KG1 (cell line): ENCODE data around the gene KCNJ9.

Experiments
- DNase-seq: peaks from one replicate; lab custom pipeline; 2025; lab: John Stamatoyannopoulos, UW

KCNJ9 gene

GRCh38 chr1:160066829-160067745 is 14.3 kb upstream of the KCNJ9 start:
- DNase-seq, result no peak

GRCh38 chr1:160068225-160068624 is 13.1 kb upstream of the KCNJ9 start:
- no peak for DNase-seq

GRCh38 chr1:160069460-160070231 is 11.7 kb upstream of the KCNJ9 start, which contains the start of gene KCNJ10:
TSS of gene KCNJ10 (minus strand) at chr1:160070160. CDS start at chr1:160042532, 27,628 bp downstream.
- no peak for DNase-seq

- DNase-seq, result no peak
Observed at GRCh38 chr1:160070243-160071163, 10.8 kb upstream of the KCNJ9 start.

GRCh38 chr1:160071289-160071688 is 10.0 kb upstream of the KCNJ9 start:
- DNase-seq, result no peak

GRCh38 chr1:160074865-160075264 is 6.5 kb upstream of the KCNJ9 start:
- DNase-seq, result no peak

GRCh38 chr1:160075836-160076235 is 5.5 kb upstream of the KCNJ9 start:
- no peak for DNase-seq

GRCh38 chr1:160076295-160076694 is 5.0 kb upstream of the KCNJ9 start:
- DNase-seq, result no peak

GRCh38 chr1:160077486-160077885 is 3.9 kb upstream of the KCNJ9 start:
- no peak for DNase-seq

- DNase-seq, result no peak
Observed at GRCh38 chr1:160078512-160079195, 2.7 kb upstream of the KCNJ9 start.

- no peak for DNase-seq
Observed at GRCh38 chr1:160079448-160079847, 1.9 kb upstream of the KCNJ9 start.

GRCh38 chr1:160080381-160081100 is 797 bp upstream of the KCNJ9 start:
- DNase-seq, result no peak

GRCh38 chr1:160082487-160082886 is 1.1 kb downstream of the KCNJ9 start:
- no peak for DNase-seq

GRCh38 chr1:160082926-160083325 is 1.6 kb downstream of the KCNJ9 start:
- DNase-seq, result no peak

- DNase-seq, result no peak
Observed at GRCh38 chr1:160083968-160084770, 2.8 kb downstream of the KCNJ9 start.

- DNase-seq, result no peak
Observed at GRCh38 chr1:160084771-160085321, 3.5 kb downstream of the KCNJ9 start.

GRCh38 chr1:160085686-160086455 is 4.5 kb downstream of the KCNJ9 start:
- peak; percentile 47 for DNase-seq

GRCh38 chr1:160086456-160086892 is 5.1 kb downstream of the KCNJ9 start:
- DNase-seq, result no peak
